Testis (tissue), 3 donors: ENCODE data around the gene GLCCI1. TPM values are rescaled to one million over a fixed set of nuclear protein-coding genes. Genes with fewer than 3 reads are reported as not detected.

ENCODE experiments used
- DNase-seq: peaks from one replicate; pipeline ENCODE4 v3.0.0-alpha.2; 2019
- H3K27ac ChIP-seq, 2 donors: fragments of 200-600 bp; sonication (generic); one replicate each; pipeline ENCODE4 v1.5.1; 2019
- H3K27me3 ChIP-seq: fragments of 200-600 bp; sonication (generic); one replicate; pipeline ENCODE4 v1.5.1; 2019
- H3K36me3 ChIP-seq: fragments of 200-600 bp; sonication (generic); one replicate; pipeline ENCODE4 v1.5.1; 2017; ENCODE audit warnings: low read depth; ENCODE audit errors: missing control alignments
- H3K4me1 ChIP-seq: fragments of 200-600 bp; sonication (generic); one replicate; pipeline ENCODE4 v1.5.1; 2019
- H3K4me3 ChIP-seq, 2 donors: fragments of 200-600 bp; sonication (generic); one replicate each; pipeline ENCODE4 v1.5.1; 2017 to 2019
- H3K9me3 ChIP-seq: fragments of 200-600 bp; sonication (generic); one replicate; pipeline ENCODE4 v1.5.1; 2017
- CTCF ChIP-seq, 3 experiments: fragments of 450-650 bp in 2 of 3; fragments of 200-600 bp in 1 of 3; sonication (generic) in 1 of 3; IDR thresholded peaks; one replicate each; pipeline ENCODE4 v1.5.1; 2016 to 2019; ENCODE audit warnings: antibody characterized with exemption in 3 of 3, mild to moderate bottlenecking in 2 of 3, moderate library complexity in 1 of 3
- POLR2A ChIP-seq: fragments of 450-650 bp; IDR thresholded peaks from one replicate; pipeline ENCODE4 v1.6.1; 2017; ENCODE audit warnings: antibody characterized with exemption, mild to moderate bottlenecking, moderate library complexity
- WGBS, 2 donors: methylation state at CpG; one replicate each; pipeline ENCODE4 v1.1.5; 2018; 5-methylcytosine and 5-hydroxymethylcytosine counted together
- intact Hi-C: fragments of 100-400 bp; cut with DNase I; formaldehyde crosslinking; loops from one replicate; pipeline ENCODE4 v1.15.1; 2023; ENCODE audit warnings: low total_unique reads
- polyA plus RNA-seq: library from polyadenylated mRNA; stranded (reverse); fragments of 350-450 nt; fragmentation: Illumina TruSeq; extraction: RNeasy Lipid Tissue Mini Kit (QIAGEN cat#74804); gene quantifications from one replicate; pipeline ENCODE4 v1.2.3, GENCODE V29; 2014; ENCODE audit warnings: low read depth, low replicate concordance; ENCODE audit not compliant: insufficient read depth
- total RNA-seq, 2 donors: library from RNA; depleted of rRNA; stranded (reverse); fragments of >200 nt; gene quantifications; one replicate each; pipeline ENCODE4 v1.2.3, GENCODE V29; 2016

Gene GLCCI1
- total and polyA plus RNA-seq, 3 donors from 2014 or later = 30.2 to 49.8 (median 42.2) TPM

- Histone ChIP-seq H3K4me1 (no peaks in the 10 kb centered on the region), H3K27ac (no peak overlapping the region), H3K4me3 (no peak overlapping the region), H3K9me3 (no peaks in the 10 kb centered on the region), H3K36me3 (no peaks in the 10 kb centered on the region), H3K27me3 (no peaks in the 10 kb centered on the region)
- DNase-seq = no peak
- WGBS, 2 donors = 87 to 95% methylated on average over 2 of the region's 2 CpGs
- intact Hi-C loops = no loop called here
- TF ChIP-seq POLR2A = no peak
Observed at GRCh38 chr7:7957513-7957912, 11.1 kb upstream of the GLCCI1 start.

- Histone ChIP-seq H3K27ac (no peak overlapping the region), H3K36me3 (no peaks in the 10 kb centered on the region), H3K4me1 (no peaks in the 10 kb centered on the region), H3K27me3 (no peaks in the 10 kb centered on the region), H3K4me3 (no peak overlapping the region), H3K9me3 (no peaks in the 10 kb centered on the region)
- intact Hi-C loops = no loop called here
- 88 to 91% methylated on average over 4 of the region's 4 CpGs for WGBS, 2 donors
- no peak for TF ChIP-seq POLR2A
- TF ChIP-seq CTCF (IDR thresholded peaks at IDR 0.05) = no peak
- DNase-seq = no peak
Observed at GRCh38 chr7:7959979-7960670, 8.5 kb upstream of the GLCCI1 start.

GRCh38 chr7:7962851-7963250 is 5.7 kb upstream of the GLCCI1 start:
- no peak overlapping the region for H3K4me3 ChIP-seq
- 83 to 89% methylated on average over 3 of the region's 3 CpGs for WGBS, 2 donors
- H3K27me3 ChIP-seq = no peaks in the 10 kb centered on the region
- no peak overlapping the region for H3K27ac ChIP-seq
- H3K36me3 ChIP-seq = no peaks in the 10 kb centered on the region
- no peaks in the 10 kb centered on the region for H3K9me3 ChIP-seq
- TF ChIP-seq POLR2A (no peak), CTCF (IDR thresholded peaks at IDR 0.05) (no peak)
- no peaks in the 10 kb centered on the region for H3K4me1 ChIP-seq
- intact Hi-C loops = no loop called here
- no peak for DNase-seq

GRCh38 chr7:7964250-7964649 is 4.3 kb upstream of the GLCCI1 start:
- DNase-seq = no peak
- WGBS, 2 donors = 90 to 94% methylated on average over 2 of the region's 2 CpGs
- Histone ChIP-seq H3K36me3 (no peaks in the 10 kb centered on the region), H3K4me3 (no peak overlapping the region), H3K27me3 (no peaks in the 10 kb centered on the region), H3K27ac (no peak overlapping the region), H3K9me3 (no peaks in the 10 kb centered on the region), H3K4me1 (no peaks in the 10 kb centered on the region)
- intact Hi-C loops = no loop called here
- no peak for TF ChIP-seq POLR2A
- no peak for TF ChIP-seq CTCF (IDR thresholded peaks at IDR 0.05)

- no peak for TF ChIP-seq POLR2A
- no peak for TF ChIP-seq CTCF (IDR thresholded peaks at IDR 0.05)
- no peaks in the 10 kb centered on the region for H3K4me1 ChIP-seq
- H3K27ac ChIP-seq = no peak overlapping the region
- intact Hi-C loops = no loop called here
- no peaks in the 10 kb centered on the region for H3K27me3 ChIP-seq
- no peak overlapping the region for H3K4me3 ChIP-seq
- DNase-seq = no peak
- H3K36me3 ChIP-seq = no peaks in the 10 kb centered on the region
- WGBS, 2 donors = 90 to 92% methylated on average over 2 of the region's 2 CpGs
- no peaks in the 10 kb centered on the region for H3K9me3 ChIP-seq
Observed at GRCh38 chr7:7964691-7965090, 3.9 kb upstream of the GLCCI1 start.
